Stomach (tissue), 4 donors: Measurements from ENCODE around the gene AHCYL2.

ENCODE experiments used
- CTCF ChIP-seq, 7 experiments: fragments of 450-650 bp in 4 of 7; fragments of 200-600 bp in 3 of 7; sonication (generic) in 3 of 7; IDR thresholded peaks; one replicate each; pipeline ENCODE4 v1.5.1; 2016 to 2019; ENCODE audit warnings: antibody characterized with exemption in 7 of 7, control low read depth in 2 of 7, mild to moderate bottlenecking in 1 of 7
- EP300 ChIP-seq: sonication (generic); formaldehyde crosslinking; IDR thresholded peaks from one replicate; pipeline ENCODE4 v1.6.1; 2017; ENCODE audit warnings: antibody characterized with exemption
- POLR2A ChIP-seq, 4 donors: fragments of 450-650 bp; IDR thresholded peaks; one replicate each; pipeline ENCODE4 v1.6.1; 2016; ENCODE audit warnings: antibody characterized with exemption in 4 of 4, control low read depth in 2 of 4, mild to moderate bottlenecking in 1 of 4, moderate library complexity in 1 of 4
- POLR2AphosphoS5 ChIP-seq, 3 donors: sonication (generic); formaldehyde crosslinking; IDR thresholded peaks; one replicate each; pipeline ENCODE4 v1.6.1; 2016; ENCODE audit warnings: antibody characterized with exemption in 3 of 3

GRCh38 chr7:129367700-129368388, 143.0 kb downstream of the AHCYL2 start:
- TF ChIP-seq CTCF (IDR thresholded peaks at IDR 0.05) = peak in 5 of 7 experiments; percentile 69 to 85 (median 76)
- TF ChIP-seq POLR2A (IDR thresholded peaks at IDR 0.05) = peak in 1 of 4 donors; percentile 46
- TF ChIP-seq POLR2AphosphoS5 (IDR thresholded peaks at IDR 0.05) = peak in 2 of 3 donors; percentile 84 to 86
- TF ChIP-seq EP300 = no peak
